Gastroesophageal sphincter (tissue), 3 donors: ENCODE data around the gene DSCAML1.

Experiments
- CTCF ChIP-seq, 4 experiments: fragments of 200-600 bp in 2 of 4; fragments of 450-650 bp in 2 of 4; sonication (generic) in 1 of 4; IDR thresholded peaks; one replicate each; pipeline ENCODE4 v1.5.1; 2017 to 2019; ENCODE audit warnings: antibody characterized with exemption in 4 of 4, mild to moderate bottlenecking in 2 of 4, moderate library complexity in 2 of 4
- POLR2AphosphoS5 ChIP-seq: sonication (generic); formaldehyde crosslinking; IDR thresholded peaks from one replicate; pipeline ENCODE4 v1.6.1; 2017; ENCODE audit warnings: antibody characterized with exemption

DNA sequence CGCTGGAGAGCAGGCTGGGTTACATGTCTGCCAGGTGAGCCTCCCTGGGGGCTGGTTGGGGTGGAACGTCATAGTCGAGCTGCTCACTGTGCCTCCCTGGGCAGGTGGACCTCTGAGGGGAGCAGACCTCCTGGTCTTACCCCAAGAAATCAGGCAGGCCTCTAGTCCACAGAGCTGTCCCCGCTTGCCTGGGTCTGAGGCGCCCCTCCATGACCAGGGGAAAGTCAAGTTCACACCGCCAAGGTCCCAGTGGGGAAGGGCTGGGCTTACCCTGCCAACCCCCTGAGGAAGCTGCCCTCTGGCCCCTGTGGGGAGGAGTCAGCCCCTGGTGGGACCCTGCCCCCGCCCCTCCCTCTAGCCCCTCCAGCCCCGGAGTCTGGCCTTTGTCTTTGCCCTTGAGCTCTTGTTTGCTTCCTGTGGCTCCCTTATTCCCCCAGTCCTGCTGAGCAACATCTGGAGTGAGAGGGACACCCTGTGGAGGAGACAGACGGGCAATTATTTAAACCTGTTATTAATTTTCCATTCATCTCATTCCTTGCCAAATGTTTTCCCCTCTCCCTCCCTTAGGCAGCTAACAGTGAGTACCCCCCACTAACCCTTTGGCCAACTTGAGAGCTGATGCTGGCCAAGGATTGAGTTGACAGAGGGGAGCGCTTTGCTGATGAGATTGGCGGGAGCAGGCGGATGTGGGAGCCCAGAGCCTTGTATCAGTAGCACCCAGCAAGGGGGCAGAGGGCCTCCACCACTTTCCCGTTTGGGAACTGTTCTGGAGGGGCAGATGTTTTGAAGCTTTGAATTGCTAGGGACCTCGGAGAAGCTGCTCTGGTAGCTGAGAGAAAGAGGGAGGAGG is 385.9 kb downstream of the DSCAML1 start:
- TF ChIP-seq CTCF (IDR thresholded peaks at IDR 0.05) (no peak), POLR2AphosphoS5 (no peak)
